ENCODE measurements around the gene C19orf67.

GRCh38 chr19:14033946-14034345, 51.6 kb downstream of the C19orf67 start:
- TF ChIP-seq CTCF (conservative IDR thresholded peaks at IDR 0.05; ENCODE audit: low read depth in 2 of 2), result no peak
- no peak for TF ChIP-seq POLR2AphosphoS5 (IDR thresholded peaks at IDR 0.05; ENCODE audit: low read depth)
- no peak for TF ChIP-seq REST (IDR thresholded peaks at IDR 0.05; ENCODE audit: unreplicated experiment)
- TF ChIP-seq EZH2 (IDR thresholded peaks at IDR 0.05; ENCODE audit: low read depth, unreplicated experiment), result no peak
